WTC11 (cell line): ENCODE results near the gene ANKRD33.

Source experiments
- ATF2 ChIP-seq: sonication (generic); formaldehyde crosslinking; IDR thresholded peaks from 2 replicates; pipeline ENCODE4 v1.8.1; 2022; ENCODE audit warnings: low read depth, missing genetic modification reagents, borderline replicate concordance
- ATF3 ChIP-seq: sonication (generic); formaldehyde crosslinking; conservative IDR thresholded peaks from 2 replicates; pipeline ENCODE4 v1.8.1; 2022; ENCODE audit warnings: mild to moderate bottlenecking, missing genetic modification reagents
- CREB1 ChIP-seq: sonication (generic); formaldehyde crosslinking; IDR thresholded peaks from 2 replicates; pipeline ENCODE4 v1.8.0; 2023; ENCODE audit warnings: mild to moderate bottlenecking, missing genetic modification reagents
- CTCF ChIP-seq: fragments of 200-600 bp; IDR thresholded peaks from 2 replicates; pipeline ENCODE4 v1.8.0; 2022; ENCODE audit warnings: antibody characterized with exemption
- ESRRA ChIP-seq: sonication (generic); formaldehyde crosslinking; IDR thresholded peaks from 2 replicates; pipeline ENCODE4 v1.8.1; 2022; ENCODE audit warnings: mild to moderate bottlenecking, missing genetic modification reagents, borderline replicate concordance
- FOXJ3 ChIP-seq: sonication (generic); formaldehyde crosslinking; IDR thresholded peaks from 2 replicates; pipeline ENCODE4 v1.9.0; 2021; ENCODE audit warnings: missing genetic modification reagents, mild to moderate bottlenecking, borderline replicate concordance
- MYBL2 ChIP-seq: sonication (generic); formaldehyde crosslinking; IDR thresholded peaks from 2 replicates; pipeline ENCODE4 v1.8.1; 2023; ENCODE audit warnings: mild to moderate bottlenecking, moderate library complexity, missing genetic modification reagents
- NFE2L1 ChIP-seq: sonication (generic); formaldehyde crosslinking; IDR thresholded peaks from 2 replicates; pipeline ENCODE4 v1.8.1; 2023; ENCODE audit warnings: missing genetic modification reagents
- NFYB ChIP-seq: sonication (generic); formaldehyde crosslinking; conservative IDR thresholded peaks from 2 replicates; pipeline ENCODE4 v1.8.0; 2022; ENCODE audit warnings: low read depth, missing genetic modification reagents
- PREB ChIP-seq: sonication (generic); formaldehyde crosslinking; IDR thresholded peaks from 2 replicates; pipeline ENCODE4 v1.8.1; 2022; ENCODE audit warnings: mild to moderate bottlenecking, missing genetic modification reagents, moderate library complexity, borderline replicate concordance
- TP53 ChIP-seq: sonication (generic); formaldehyde crosslinking; IDR thresholded peaks from 2 replicates; pipeline ENCODE4 v1.8.1; 2023; ENCODE audit warnings: mild to moderate bottlenecking, missing genetic modification reagents
- USF2 ChIP-seq: sonication (generic); formaldehyde crosslinking; IDR thresholded peaks from 2 replicates; pipeline ENCODE4 v1.8.1; 2023; ENCODE audit warnings: mild to moderate bottlenecking, missing genetic modification reagents, moderate library complexity
- ZNF121 ChIP-seq: sonication (generic); formaldehyde crosslinking; IDR thresholded peaks from 2 replicates; pipeline ENCODE4 v1.8.0; 2023; ENCODE audit warnings: missing genetic modification reagents
- ZNF425 ChIP-seq: fragments of 250-450 bp; sonication (Bioruptor Pico); conservative IDR thresholded peaks from 2 replicates; pipeline ENCODE4 v1.9.0; 2021; ENCODE audit warnings: mild to moderate bottlenecking

GRCh38 chr12:51895378-51896135 lies 7.7 kb downstream of the ANKRD33 start:
- TF ChIP-seq CTCF (no peak), CREB1 (CRISPR knock-in tag) (no peak), ATF2 (no peak), ATF3 (CRISPR knock-in tag) (no peak), USF2 (no peak), PREB (no peak), NFYB (no peak), ESRRA (CRISPR knock-in tag) (no peak), TP53 (no peak), ZNF425 (CRISPR knock-in tag) (no peak), ZNF121 (CRISPR knock-in tag) (no peak), FOXJ3 (CRISPR knock-in tag) (no peak), NFE2L1 (CRISPR knock-in tag) (no peak), MYBL2 (CRISPR knock-in tag) (no peak)
